ENCODE data around the gene FAT1.
A peak's percentile ranks its signal among the peaks of the same experiment; 100 is the strongest.

FAT1 gene

GRCh38 chr4:186599483-186599882 lies 124.2 kb downstream of the FAT1 start:
- no peak for DNase-seq

GRCh38 chr4:186598686-186599085 lies 125.0 kb downstream of the FAT1 start:
- DNase-seq = no peak

GRCh38 chr4:186596850-186597390 lies 126.7 kb downstream of the FAT1 start:
- DNase-seq = no peak

- no peak for DNase-seq
These were observed 127.3 kb downstream of the FAT1 start for GRCh38 chr4:186596346-186596745.

- no peak for DNase-seq
These were observed 130.1 kb downstream of the FAT1 start for GRCh38 chr4:186593587-186593973.

- DNase-seq = no peak
These were observed 130.6 kb downstream of the FAT1 start for GRCh38 chr4:186592966-186593586.

- DNase-seq = no peak
These were observed 131.2 kb downstream of the FAT1 start for GRCh38 chr4:186592445-186592844.

- no peak for DNase-seq
These were observed 132.0 kb downstream of the FAT1 start for GRCh38 chr4:186591651-186592050.

- DNase-seq = no peak
These were observed 135.2 kb downstream of the FAT1 start for GRCh38 chr4:186588503-186588902.

GRCh38 chr4:186587416-186588018 lies 136.1 kb downstream of the FAT1 start:
- peak; percentile 9 for DNase-seq

- DNase-seq = no peak
These were observed 137.5 kb downstream of the FAT1 start for GRCh38 chr4:186586205-186586604.

- no peak for DNase-seq
These were observed 138.7 kb downstream of the FAT1 start for GRCh38 chr4:186584912-186585311.

GRCh38 chr4:186581421-186581820 lies 142.2 kb downstream of the FAT1 start:
- DNase-seq = no peak

GRCh38 chr4:186580669-186581068 lies 143.0 kb downstream of the FAT1 start:
- DNase-seq = no peak

GRCh38 chr4:186570193-186570996 lies 153.3 kb downstream of the FAT1 start:
- DNase-seq = no peak

- no peak for DNase-seq
These were observed 154.0 kb downstream of the FAT1 start for GRCh38 chr4:186569533-186570192.

GRCh38 chr4:186566068-186566467 lies 157.6 kb downstream of the FAT1 start:
- DNase-seq = no peak

GRCh38 chr4:186563761-186564160 lies 159.9 kb downstream of the FAT1 start:
- DNase-seq = no peak

GRCh38 chr4:186561748-186562147 lies 161.9 kb downstream of the FAT1 start:
- DNase-seq = no peak

GRCh38 chr4:186560647-186561046 lies 163.0 kb downstream of the FAT1 start:
- no peak for DNase-seq

- no peak for DNase-seq
These were observed 166.2 kb downstream of the FAT1 start for GRCh38 chr4:186557486-186557885.

GRCh38 chr4:186557061-186557460 lies 166.6 kb downstream of the FAT1 start:
- DNase-seq = no peak

Data from NCI-H1436 (cell line).